ENCODE data around the gene TMEM132E.
A peak's percentile ranks its signal among the peaks of the same experiment; 100 is the strongest.

TMEM132E gene

DNA sequence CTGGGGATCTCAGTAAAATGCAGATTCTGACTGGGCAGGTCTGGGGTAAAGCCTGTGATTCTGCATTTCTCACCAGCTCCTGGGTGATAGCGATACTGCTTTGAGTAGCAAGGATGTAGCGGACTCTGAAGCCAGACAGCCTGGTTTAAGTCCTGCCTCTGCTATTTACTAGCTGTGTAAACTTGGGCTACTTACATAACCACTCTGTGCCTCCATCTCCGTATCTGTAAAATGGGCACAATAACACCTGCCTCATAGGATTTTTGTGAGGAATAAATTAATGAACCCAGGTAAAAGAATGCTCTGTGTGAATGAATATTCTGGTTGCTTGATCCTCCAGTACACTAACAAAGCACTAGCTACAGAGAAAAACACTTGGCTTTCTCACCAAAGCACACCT lies 54.4 kb downstream of the TMEM132E start:
- peaks cover 16 to 26% (median 19%) of the 10 kb centered on the region in 11 experiments; a peak in 21 of 22 replicates for H3K27me3 ChIP-seq
- TF ChIP-seq Cebpa-rat (IDR thresholded peaks at IDR 0.05): no peak
- no peaks in the 10 kb centered on the region for H3K36me3 ChIP-seq
- H3K27ac ChIP-seq: no peak overlapping the region
- peaks cover 0 to 27% (median 0%) of the 10 kb centered on the region in 11 experiments; a peak in 7 of 22 replicates for H4K20me1 ChIP-seq
- no peak overlapping the region for H3K4me3 ChIP-seq
- no peak overlapping the region for H3K4me2 ChIP-seq
- H3K9ac ChIP-seq: no peak overlapping the region
- peaks cover 9 to 18% (median 13%) of the 10 kb centered on the region in 10 experiments; a peak in 18 of 20 replicates for H3K4me1 ChIP-seq
- no peaks in the 10 kb centered on the region for H3K9me3 ChIP-seq (replicated peaks in 1 of 11)

GRCh38 chr17:34634551-34635160 lies 55.3 kb downstream of the TMEM132E start:
- Histone ChIP-seq H3K36me3 (no peaks in the 10 kb centered on the region), H3K27ac (no peak overlapping the region), H3K4me2 (no peak overlapping the region), H3K4me3 (no peak overlapping the region), H3K9me3 (replicated peaks in 1 of 11) (no peaks in the 10 kb centered on the region), H4K20me1 (peaks cover 0 to 27% (median 0%) of the 10 kb centered on the region in 11 experiments; a peak in 7 of 22 replicates), H3K9ac (no peak overlapping the region), H3K4me1 (peaks cover 9 to 18% (median 13%) of the 10 kb centered on the region in 10 experiments; a peak in 18 of 20 replicates), H3K27me3 (peaks cover 16 to 26% (median 19%) of the 10 kb centered on the region in 11 experiments; a peak in 21 of 22 replicates)
- no peak for TF ChIP-seq Cebpa-rat (IDR thresholded peaks at IDR 0.05)

- no peak overlapping the region for H3K4me3 ChIP-seq
- H3K9me3 ChIP-seq (replicated peaks in 1 of 11): no peaks in the 10 kb centered on the region
- no peak overlapping the region for H3K9ac ChIP-seq
- no peaks in the 10 kb centered on the region for H3K36me3 ChIP-seq
- H3K27me3 ChIP-seq: peaks cover 16 to 26% (median 19%) of the 10 kb centered on the region in 11 experiments; a peak in 21 of 22 replicates
- H3K4me1 ChIP-seq: peaks cover 9 to 18% (median 13%) of the 10 kb centered on the region in 10 experiments; a peak in 18 of 20 replicates
- H3K4me2 ChIP-seq: no peak overlapping the region
- H4K20me1 ChIP-seq: peaks cover 0 to 27% (median 0%) of the 10 kb centered on the region in 11 experiments; a peak in 7 of 22 replicates
- H3K27ac ChIP-seq: no peak overlapping the region
- no peak for TF ChIP-seq Cebpa-rat (IDR thresholded peaks at IDR 0.05)
Measured at GRCh38 chr17:34635876-34636275, 56.5 kb downstream of the TMEM132E start.

DNA sequence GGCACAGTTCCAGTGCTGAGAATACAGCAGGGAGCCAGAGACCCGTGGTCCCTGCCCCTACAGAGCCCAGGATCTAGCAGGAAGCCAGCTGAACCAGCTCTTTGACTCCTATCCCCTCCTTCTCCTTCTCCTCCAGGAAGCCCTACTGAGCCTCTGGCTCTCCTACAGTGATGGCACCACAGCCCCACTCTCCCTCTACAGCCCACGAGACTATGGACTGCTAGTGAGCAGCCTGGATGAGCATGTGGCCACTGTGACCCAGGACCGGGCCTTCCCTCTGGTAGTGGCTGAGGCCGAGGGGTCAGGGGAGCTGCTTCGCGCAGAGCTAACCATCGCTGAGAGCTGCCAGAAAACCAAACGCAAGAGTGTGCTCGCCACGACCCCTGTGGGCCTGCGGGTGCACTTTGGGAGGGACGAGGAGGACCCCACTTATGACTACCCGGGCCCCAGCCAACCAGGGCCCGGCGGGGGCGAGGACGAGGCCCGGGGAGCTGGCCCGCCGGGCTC lies 57.7 kb downstream of the TMEM132E start:
- peak overlapping the region in 4 of 11 experiments; percentile 48 to 66 (median 54); a peak in 4 of 22 replicates for H3K9ac ChIP-seq
- peak overlapping the region; percentile 48 to 69 (median 56); a peak in 14 of 20 replicates for H3K4me3 ChIP-seq
- H4K20me1 ChIP-seq: peaks cover 0 to 16% (median 0%) of the 10 kb centered on the region in 11 experiments; a peak in 7 of 22 replicates
- H3K36me3 ChIP-seq: no peaks in the 10 kb centered on the region
- peak overlapping the region; percentile 88 to 100 (median 97) for H3K4me2 ChIP-seq
- no peaks in the 10 kb centered on the region for H3K9me3 ChIP-seq (replicated peaks in 1 of 11)
- peaks cover 9 to 18% (median 13%) of the 10 kb centered on the region in 10 experiments; a peak in 18 of 20 replicates for H3K4me1 ChIP-seq
- 0 out of 22 replicates have a peak overlapping the region, but pooled peaks of 1 of the 11 experiments have one; percentile 1 for H3K27ac ChIP-seq
- peaks cover 16 to 26% (median 19%) of the 10 kb centered on the region in 11 experiments; a peak in 21 of 22 replicates for H3K27me3 ChIP-seq
- no peak for TF ChIP-seq Cebpa-rat (IDR thresholded peaks at IDR 0.05)

DNA sequence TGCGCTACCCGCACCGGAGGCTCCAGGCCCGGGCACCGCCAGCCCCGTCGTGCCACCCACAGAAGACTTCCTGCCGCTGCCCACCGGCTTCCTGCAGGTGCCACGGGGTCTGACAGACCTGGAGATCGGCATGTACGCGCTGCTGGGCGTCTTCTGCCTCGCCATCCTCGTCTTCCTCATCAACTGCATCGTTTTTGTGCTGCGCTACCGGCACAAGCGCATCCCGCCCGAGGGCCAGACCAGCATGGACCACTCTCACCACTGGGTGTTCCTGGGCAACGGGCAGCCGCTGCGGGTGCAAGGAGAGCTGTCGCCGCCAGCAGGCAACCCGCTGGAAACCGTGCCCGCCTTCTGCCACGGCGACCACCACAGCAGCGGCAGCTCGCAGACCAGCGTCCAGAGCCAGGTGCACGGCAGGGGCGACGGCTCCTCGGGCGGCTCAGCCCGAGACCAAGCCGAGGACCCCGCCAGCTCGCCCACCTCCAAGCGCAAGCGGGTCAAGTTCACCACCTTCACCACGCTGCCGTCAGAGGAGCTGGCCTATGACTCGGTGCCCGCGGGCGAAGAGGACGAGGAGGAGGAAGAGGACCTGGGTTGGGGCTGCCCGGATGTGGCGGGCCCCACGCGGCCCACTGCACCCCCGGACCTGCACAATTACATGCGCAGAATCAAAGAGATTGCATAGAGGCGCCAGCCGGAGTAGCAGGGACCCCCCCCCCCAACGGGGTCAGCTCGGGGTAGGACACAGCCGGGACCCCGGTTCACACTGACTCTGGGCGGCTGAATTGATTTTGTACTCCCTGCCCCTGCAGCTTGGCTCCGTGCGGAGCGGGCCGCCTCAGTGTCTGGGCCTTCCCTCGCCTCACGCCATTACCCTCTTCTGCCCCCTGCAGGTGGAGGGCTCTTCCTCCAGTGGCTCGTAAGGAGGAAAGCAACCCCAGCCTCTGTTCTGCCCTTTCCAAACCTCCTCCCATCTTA lies 58.5 kb downstream of the TMEM132E start:
- no peaks in the 10 kb centered on the region for H3K36me3 ChIP-seq
- peak overlapping the region; percentile 88 to 100 (median 97) for H3K4me2 ChIP-seq
- H3K27ac ChIP-seq: no peak overlapping the region
- peaks cover 9 to 18% (median 13%) of the 10 kb centered on the region in 10 experiments; a peak in 18 of 20 replicates for H3K4me1 ChIP-seq
- peak overlapping the region; percentile 48 to 69 (median 56) for H3K4me3 ChIP-seq
- peak overlapping the region; percentile 11 to 66 (median 51); a peak in 15 of 22 replicates for H3K9ac ChIP-seq
- no peak for TF ChIP-seq Cebpa-rat (IDR thresholded peaks at IDR 0.05)
- no peaks in the 10 kb centered on the region for H3K9me3 ChIP-seq (replicated peaks in 1 of 11)
- peaks cover 16 to 26% (median 19%) of the 10 kb centered on the region in 11 experiments; a peak in 21 of 22 replicates for H3K27me3 ChIP-seq
- peaks cover 0 to 16% (median 0%) of the 10 kb centered on the region in 11 experiments; a peak in 6 of 22 replicates for H4K20me1 ChIP-seq

DNA sequence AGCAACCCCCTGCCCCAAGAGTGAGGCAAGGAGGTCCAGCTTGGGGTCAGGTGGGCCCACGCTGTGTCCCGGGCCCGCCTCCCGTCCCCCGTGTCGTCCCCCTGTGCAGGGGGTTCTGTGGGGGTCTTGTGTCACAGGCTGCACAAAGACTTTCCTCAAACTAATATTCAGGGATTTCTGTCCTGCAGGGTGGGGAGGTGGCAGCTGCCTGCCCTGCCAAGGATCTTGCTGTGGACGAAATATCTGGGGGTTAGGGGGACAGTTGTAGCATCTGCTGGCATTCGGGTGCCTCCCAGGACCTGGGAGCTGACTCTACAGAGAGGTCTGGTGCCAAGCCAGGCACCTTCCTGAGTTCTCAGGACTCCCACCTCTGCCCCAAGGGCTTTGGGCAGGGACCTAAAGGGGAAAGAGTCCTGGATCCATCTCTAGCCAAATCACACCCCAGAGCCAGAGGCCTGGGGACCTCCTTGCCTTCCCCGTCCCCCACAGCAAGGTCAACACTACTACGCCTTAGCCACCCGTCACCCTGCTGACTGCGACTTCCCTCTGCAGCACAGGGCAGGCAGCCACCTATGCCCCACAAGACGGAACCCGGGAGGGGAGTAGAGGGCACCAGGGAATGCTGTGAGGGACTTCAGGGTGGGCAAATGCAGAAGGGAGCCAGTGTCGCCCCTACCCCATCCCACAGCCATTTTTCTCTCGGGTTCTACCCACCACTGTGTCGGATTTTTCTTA lies 59.3 kb downstream of the TMEM132E start:
- TF ChIP-seq Cebpa-rat (IDR thresholded peaks at IDR 0.05): no peak
- H3K27me3 ChIP-seq: peaks cover 16 to 26% (median 19%) of the 10 kb centered on the region in 11 experiments; a peak in 21 of 22 replicates
- H3K9me3 ChIP-seq (replicated peaks in 1 of 11): no peaks in the 10 kb centered on the region
- H3K4me1 ChIP-seq: peaks cover 9 to 18% (median 13%) of the 10 kb centered on the region in 10 experiments; a peak in 18 of 20 replicates
- H4K20me1 ChIP-seq: peaks cover 0 to 16% (median 0%) of the 10 kb centered on the region in 11 experiments; a peak in 6 of 22 replicates
- peak overlapping the region; percentile 88 to 100 (median 97); a peak in 18 of 22 replicates for H3K4me2 ChIP-seq
- no peaks in the 10 kb centered on the region for H3K36me3 ChIP-seq
- H3K27ac ChIP-seq: no peak overlapping the region
- no peak overlapping the region; a peak in 1 of 20 replicates for H3K4me3 ChIP-seq
- peak overlapping the region in 2 of 11 experiments; percentile 51 to 65; a peak in 2 of 22 replicates for H3K9ac ChIP-seq

DNA sequence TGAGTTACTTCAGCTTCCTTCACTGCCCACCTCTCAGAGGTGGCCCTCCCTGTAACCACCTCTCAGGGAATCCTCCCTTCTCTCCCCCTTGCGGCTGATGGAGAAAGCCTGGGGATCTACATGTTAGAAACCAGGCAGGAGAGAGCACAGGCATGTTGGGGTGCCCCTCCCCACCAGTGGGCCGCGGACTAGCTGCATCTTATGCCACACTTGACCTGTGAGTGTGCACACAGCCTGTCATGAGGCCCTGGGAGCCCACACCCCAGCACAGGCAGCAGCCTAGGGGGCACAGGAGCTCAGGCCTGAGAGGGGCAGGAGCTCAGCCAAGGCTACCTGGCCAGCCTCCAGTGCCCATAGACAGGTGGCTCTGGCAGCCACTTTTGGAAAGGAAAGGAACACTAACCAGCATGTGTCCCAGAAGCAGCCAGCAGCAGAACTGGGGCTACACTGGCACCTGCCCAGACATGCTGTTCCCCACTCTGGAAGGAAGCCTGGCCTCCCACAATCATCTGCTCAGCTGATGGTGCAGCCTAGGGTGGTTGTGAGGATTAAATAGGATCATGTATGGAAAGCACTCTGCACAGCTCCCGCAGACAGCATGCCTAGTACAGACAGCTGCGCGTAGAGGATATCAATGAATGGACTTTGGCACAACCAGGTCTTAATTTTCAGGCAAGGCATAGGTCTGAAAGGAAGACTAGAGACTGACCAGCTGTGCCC lies 60.5 kb downstream of the TMEM132E start:
- Histone ChIP-seq H3K4me1 (peaks cover 9 to 21% (median 14%) of the 10 kb centered on the region in 10 experiments; a peak in 18 of 20 replicates), H3K27me3 (peaks cover 16 to 26% (median 19%) of the 10 kb centered on the region in 11 experiments; a peak in 21 of 22 replicates), H3K9ac (no peak overlapping the region), H3K9me3 (replicated peaks in 1 of 11) (no peaks in the 10 kb centered on the region), H3K4me2 (no peak overlapping the region), H4K20me1 (peaks cover 0 to 15% (median 0%) of the 10 kb centered on the region in 11 experiments; a peak in 6 of 22 replicates), H3K36me3 (no peaks in the 10 kb centered on the region), H3K4me3 (no peak overlapping the region), H3K27ac (no peak overlapping the region)
- no peak for TF ChIP-seq Cebpa-rat (IDR thresholded peaks at IDR 0.05)
